ENCODE results near the gene OR52B4. TPM values are rescaled to one million over a fixed set of nuclear protein-coding genes. Genes with fewer than 3 reads are reported as not detected.
"Not testable (repeated sequence)": the region's sequence is repeated elsewhere in the genome, so short reads cannot be mapped to it uniquely, and the experiment has no call there.

Gene OR52B4
- total and polyA plus RNA-seq, 2 of the 8 experiments (the other 6 are each of a cell fraction or from before 2014, with no cell fraction given): not detected

GRCh38 chr11:4370166-4370565 is 2.0 kb upstream of the OR52B4 start (continued):
- TF ChIP-seq BACH1 (IDR thresholded peaks at IDR 0.05; ENCODE audit: low read length) (no peak), PHF8 (conservative IDR thresholded peaks at IDR 0.05; ENCODE audit: low read depth, low read length) (no peak), SP2 (IDR thresholded peaks at IDR 0.05; ENCODE audit: low read length) (no peak), CTBP2 (IDR thresholded peaks at IDR 0.05; ENCODE audit: borderline replicate concordance, insufficient read depth, insufficient read length, low read length) (no peak), CEBPB (IDR thresholded peaks at IDR 0.05; ENCODE audit: low read depth, low read length) (no peak), ZNF274 (IDR thresholded peaks at IDR 0.05; ENCODE audit: borderline replicate concordance, extremely low read depth, low read length) (no peak), KDM4A (IDR thresholded peaks at IDR 0.05; ENCODE audit: low read depth, low read length, severe bottlenecking) (no peak), RNF2 (IDR thresholded peaks at IDR 0.05; ENCODE audit: borderline replicate concordance, low read depth, low read length, missing control alignments, poor library complexity, severe bottlenecking) (no peak)
- TF ChIP-seq, protein P1, sequence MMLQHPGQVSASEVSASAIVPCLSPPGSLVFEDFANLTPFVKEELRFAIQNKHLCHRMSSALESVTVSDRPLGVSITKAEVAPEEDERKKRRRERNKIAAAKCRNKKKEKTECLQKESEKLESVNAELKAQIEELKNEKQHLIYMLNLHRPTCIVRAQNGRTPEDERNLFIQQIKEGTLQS (IDR thresholded peaks at IDR 0.05; ENCODE audit: insufficient read depth, low read depth, low read length): no peak

GRCh38 chr11:4348142-4348541 is 20.0 kb downstream of the OR52B4 start:
- H2BK5ac ChIP-seq (ENCODE audit: low read depth, low read length); H2BK20ac ChIP-seq (ENCODE audit: low read length); H3K27ac ChIP-seq (ENCODE audit: low read depth, low read length); H2AFZ ChIP-seq (ENCODE audit: low read length); FAIRE-seq; H3K36me3 ChIP-seq (ENCODE audit: control insufficient read depth in 2 of 4, insufficient read depth in 4 of 4, low read length in 3 of 4); H2BK120ac ChIP-seq (replicated peaks; ENCODE audit: low read depth, low read length); H3K18ac ChIP-seq (ENCODE audit: extremely low read depth, low read length); POLR2A ChIA-PET (ENCODE audit: partially characterized antibody); H3K56ac ChIP-seq (replicated peaks; ENCODE audit: insufficient read length, low read depth, low read length); DNase-seq (ENCODE audit: low read depth in 1 of 2, low spot score in 2 of 2); H2BK15ac ChIP-seq (ENCODE audit: low read length); H3K9ac ChIP-seq (replicated peaks in 1 of 4; ENCODE audit: extremely low read depth in 1 of 4, low read depth in 3 of 4, low read length in 3 of 4); H4K20me1 ChIP-seq (replicated peaks in 1 of 2; ENCODE audit: control insufficient read depth in 1 of 2, insufficient read depth in 2 of 2, low read length in 2 of 2); H3K9me3 ChIP-seq (ENCODE audit: insufficient read depth in 2 of 2, low read depth in 1 of 2, low read length in 1 of 2); H2BK12ac ChIP-seq (ENCODE audit: low read depth, low read length); H3K4me3 ChIP-seq (ENCODE audit: extremely low read depth in 1 of 4, insufficient read depth in 2 of 4, low read depth in 3 of 4, low read length in 4 of 4); H3K23ac ChIP-seq (ENCODE audit: insufficient read length); CTCF ChIA-PET (ENCODE audit: partially characterized antibody); H3K79me2 ChIP-seq (ENCODE audit: control insufficient read depth in 1 of 2, insufficient read depth in 2 of 2, low read length in 2 of 2); H4K5ac ChIP-seq (ENCODE audit: insufficient read length, low read depth, low read length); H2AK5ac ChIP-seq (ENCODE audit: low read depth, low read length); H4K91ac ChIP-seq (replicated peaks; ENCODE audit: insufficient read length, low read length); H3K23me2 ChIP-seq (ENCODE audit: low read depth, low read length); H3K4ac ChIP-seq (replicated peaks; ENCODE audit: insufficient read length, low read depth, low read length); H3K4me2 ChIP-seq (ENCODE audit: insufficient read depth in 1 of 2, low read depth in 2 of 2, low read length in 2 of 2); H3K14ac ChIP-seq (ENCODE audit: insufficient read length); H3K79me1 ChIP-seq (ENCODE audit: low read depth, low read length); H3K4me1 ChIP-seq (replicated peaks in 1 of 4; ENCODE audit: control insufficient read depth in 3 of 4, insufficient read depth in 4 of 4, low read length in 3 of 4); H3K27me3 ChIP-seq (replicated peaks in 1 of 4; ENCODE audit: control insufficient read depth in 3 of 4, extremely low read depth in 1 of 4, insufficient read depth in 3 of 4, low read length in 3 of 4); H4K8ac ChIP-seq (ENCODE audit: extremely low read depth, insufficient read depth, low read length): not testable (repeated sequence)
- 85% methylated on average over 1 of the region's 5 CpGs; no CpG with 5 or more reads in 1 of the 2 experiments for WGBS, 2 experiments (ENCODE audit: extremely low coverage in 1 of 2, insufficient coverage in 1 of 2, insufficient read length in 1 of 2, insufficient replicate concordance in 2 of 2, low coverage in 1 of 2, low lambda C conversion rate in 2 of 2, missing lambda C conversion rate in 1 of 2)

Measured in H1 (cell line).